Measurements from ENCODE around the gene ADAM19.

Gene ADAM19

DNA sequence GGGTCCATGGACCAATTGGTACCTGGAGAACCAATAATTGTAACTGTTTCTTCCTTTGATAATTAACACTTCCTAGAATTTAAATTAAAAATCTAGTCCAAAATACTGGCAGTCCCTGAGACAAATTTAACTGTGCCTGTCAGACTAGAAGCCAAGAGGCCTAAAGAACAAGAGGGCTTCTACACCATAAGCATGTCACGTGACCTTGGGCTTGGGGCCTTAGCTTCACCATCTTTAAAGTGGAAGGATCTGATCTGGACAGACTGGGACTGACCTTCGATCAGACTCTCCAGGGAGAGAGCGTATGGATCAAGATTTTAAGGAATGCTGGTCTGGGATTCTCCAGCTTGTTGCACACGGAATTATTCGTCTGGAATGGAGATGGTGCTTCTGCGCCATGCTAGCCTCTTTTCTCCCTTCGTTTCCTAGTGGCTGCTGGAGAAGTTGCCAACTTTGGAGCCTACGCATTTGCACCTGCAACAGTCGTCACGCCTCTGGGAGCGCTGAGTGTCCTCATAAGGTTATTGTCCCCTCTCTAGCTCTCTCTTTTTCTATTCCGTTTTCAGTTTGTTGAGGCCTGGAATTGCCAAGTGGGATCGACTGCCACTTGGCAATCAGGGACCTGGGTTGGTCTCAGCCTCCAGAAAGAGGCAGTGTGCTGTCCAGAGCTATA lies 107.1 kb downstream of the ADAM19 start:
- H3K4me1 ChIP-seq (ENCODE audit: control insufficient read depth in 1 of 2, insufficient read depth in 2 of 2, low read length in 2 of 2), result peaks cover 6 to 9% of the 10 kb centered on the region in 2 donors
- H3K9me3 ChIP-seq (ENCODE audit: control insufficient read depth in 1 of 2, low read length in 2 of 2), result no peaks in the 10 kb centered on the region
- peaks cover 0 to 11% of the 10 kb centered on the region in 2 donors for H3K36me3 ChIP-seq (ENCODE audit: control insufficient read depth in 1 of 2, insufficient read depth in 2 of 2, low read length in 2 of 2)
- H3K4me3 ChIP-seq (ENCODE audit: low read depth in 1 of 2, low read length in 2 of 2), result no peak overlapping the region
- no peak overlapping the region for H3K27ac ChIP-seq (ENCODE audit: low read length)
- no peaks in the 10 kb centered on the region for H3K27me3 ChIP-seq (ENCODE audit: low read depth, low read length)

DNA sequence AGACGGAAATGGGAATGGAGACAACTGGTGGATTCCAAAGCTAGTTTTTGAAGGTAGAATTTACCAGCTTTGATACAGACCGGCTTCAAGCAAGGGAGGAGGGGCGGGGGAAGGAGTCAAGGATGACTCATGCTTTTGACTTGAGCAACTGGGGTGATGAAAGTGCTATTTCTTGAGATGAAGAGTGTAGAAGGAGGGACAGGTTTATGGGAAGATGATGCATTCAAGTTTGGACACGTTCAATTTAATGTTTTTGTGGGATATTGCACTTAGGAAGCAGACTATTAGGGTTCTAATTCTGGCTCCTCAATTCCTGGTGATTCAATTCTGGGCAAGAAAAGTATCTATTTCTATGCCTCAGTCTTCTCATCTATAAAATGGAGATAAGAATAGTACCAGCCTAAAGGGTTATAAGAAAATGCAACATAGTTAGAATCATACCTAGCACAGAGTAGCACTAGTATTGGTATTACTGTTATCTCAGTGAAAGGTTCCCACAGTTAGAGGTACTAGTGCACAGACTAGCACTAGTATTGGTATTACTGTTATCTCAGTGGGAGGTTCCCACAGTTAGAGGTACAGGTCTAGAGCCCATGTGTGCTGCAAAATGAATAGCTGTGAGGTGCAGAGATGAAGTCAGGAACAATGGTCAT lies 110.9 kb downstream of the ADAM19 start:
- H3K4me3 ChIP-seq (ENCODE audit: low read depth in 1 of 2, low read length in 2 of 2), result no peak overlapping the region
- no peaks in the 10 kb centered on the region for H3K36me3 ChIP-seq (ENCODE audit: control insufficient read depth in 1 of 2, insufficient read depth in 2 of 2, low read length in 2 of 2)
- peaks cover 6% of the 10 kb centered on the region for H3K27me3 ChIP-seq (ENCODE audit: low read depth, low read length)
- H3K27ac ChIP-seq (ENCODE audit: low read length), result peak overlapping the region; percentile 69
- peaks cover 6 to 13% of the 10 kb centered on the region in 2 donors for H3K4me1 ChIP-seq (ENCODE audit: control insufficient read depth in 1 of 2, insufficient read depth in 2 of 2, low read length in 2 of 2)
- no peaks in the 10 kb centered on the region for H3K9me3 ChIP-seq (ENCODE audit: control insufficient read depth in 1 of 2, low read length in 2 of 2)

DNA sequence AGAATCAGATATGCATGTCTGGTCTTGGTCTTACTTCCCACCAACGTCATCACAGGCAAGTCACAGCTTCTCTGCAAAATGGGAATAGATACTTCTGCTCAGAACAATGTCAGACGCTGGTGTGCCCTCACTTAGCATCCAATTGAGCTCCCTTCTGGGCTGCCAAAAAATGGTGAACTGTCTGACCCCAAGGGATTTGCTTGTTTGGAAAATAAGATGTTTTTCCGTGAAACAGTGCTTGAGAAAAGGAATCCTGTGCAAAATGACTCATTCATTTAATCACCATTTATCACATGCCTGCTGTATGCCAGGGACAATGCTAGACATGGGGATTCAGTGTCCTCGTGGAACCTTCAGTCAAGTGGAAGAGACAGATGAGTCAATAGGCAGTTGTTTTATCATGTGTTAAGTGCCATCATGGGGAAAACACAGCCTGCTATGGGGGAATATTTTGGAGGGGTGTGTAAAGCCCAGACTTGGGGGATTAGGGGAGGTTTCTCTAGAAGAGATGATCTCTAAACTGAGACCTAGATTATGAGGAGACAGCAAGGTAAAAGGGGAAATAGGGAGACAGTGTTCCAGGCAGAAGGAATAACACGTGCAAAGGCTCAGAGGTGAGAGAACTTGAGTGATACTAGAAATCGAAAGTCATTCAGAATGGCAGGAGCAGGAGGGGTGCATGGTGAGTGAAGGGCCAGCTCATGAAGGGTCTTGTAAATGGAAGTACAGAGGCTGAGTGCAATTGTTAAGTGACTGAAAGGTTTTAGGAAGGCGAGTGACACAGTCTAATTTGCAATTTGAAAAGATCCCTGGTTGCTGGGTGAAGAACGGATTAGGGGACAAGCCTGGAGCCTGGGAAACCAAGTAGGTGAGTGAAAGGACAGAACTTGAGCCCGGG lies 111.7 kb downstream of the ADAM19 start:
- no peak overlapping the region for H3K4me3 ChIP-seq (ENCODE audit: low read depth in 1 of 2, low read length in 2 of 2)
- no peaks in the 10 kb centered on the region for H3K36me3 ChIP-seq (ENCODE audit: control insufficient read depth in 1 of 2, insufficient read depth in 2 of 2, low read length in 2 of 2)
- H3K27me3 ChIP-seq (ENCODE audit: low read depth, low read length), result peaks cover 6% of the 10 kb centered on the region
- no peaks in the 10 kb centered on the region for H3K9me3 ChIP-seq (ENCODE audit: control insufficient read depth in 1 of 2, low read length in 2 of 2)
- H3K27ac ChIP-seq (ENCODE audit: low read length), result peak overlapping the region; percentile 69
- peaks cover 6 to 16% of the 10 kb centered on the region in 2 donors for H3K4me1 ChIP-seq (ENCODE audit: control insufficient read depth in 1 of 2, insufficient read depth in 2 of 2, low read length in 2 of 2)

DNA sequence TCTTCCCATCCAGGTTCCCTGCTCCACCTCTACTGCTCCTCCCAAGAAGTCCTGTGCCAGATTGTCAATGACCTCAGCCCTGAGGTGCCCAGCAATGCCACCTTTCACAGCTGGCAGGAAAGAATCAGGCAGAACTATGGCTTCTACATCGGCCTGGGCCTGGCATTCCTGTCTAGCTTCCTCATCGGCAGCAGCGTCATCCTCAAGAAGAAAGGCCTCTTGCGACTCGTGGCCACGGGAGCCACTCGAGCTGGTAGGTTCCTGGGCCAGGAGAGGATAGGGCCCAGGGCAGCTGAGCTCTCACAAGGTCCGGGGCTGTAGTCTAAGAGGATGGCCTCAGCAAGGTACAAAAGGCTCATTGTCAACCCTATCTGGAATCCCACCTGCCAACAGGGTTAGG lies 112.5 kb downstream of the ADAM19 start:
- Histone ChIP-seq H3K27ac (ENCODE audit: low read length) (peak overlapping the region; percentile 69), H3K4me3 (ENCODE audit: low read depth in 1 of 2, low read length in 2 of 2) (no peak overlapping the region), H3K36me3 (ENCODE audit: control insufficient read depth in 1 of 2, insufficient read depth in 2 of 2, low read length in 2 of 2) (no peaks in the 10 kb centered on the region), H3K4me1 (ENCODE audit: control insufficient read depth in 1 of 2, insufficient read depth in 2 of 2, low read length in 2 of 2) (peaks cover 6 to 18% of the 10 kb centered on the region in 2 donors), H3K27me3 (ENCODE audit: low read depth, low read length) (peaks cover 6% of the 10 kb centered on the region), H3K9me3 (ENCODE audit: control insufficient read depth in 1 of 2, low read length in 2 of 2) (no peaks in the 10 kb centered on the region)

DNA sequence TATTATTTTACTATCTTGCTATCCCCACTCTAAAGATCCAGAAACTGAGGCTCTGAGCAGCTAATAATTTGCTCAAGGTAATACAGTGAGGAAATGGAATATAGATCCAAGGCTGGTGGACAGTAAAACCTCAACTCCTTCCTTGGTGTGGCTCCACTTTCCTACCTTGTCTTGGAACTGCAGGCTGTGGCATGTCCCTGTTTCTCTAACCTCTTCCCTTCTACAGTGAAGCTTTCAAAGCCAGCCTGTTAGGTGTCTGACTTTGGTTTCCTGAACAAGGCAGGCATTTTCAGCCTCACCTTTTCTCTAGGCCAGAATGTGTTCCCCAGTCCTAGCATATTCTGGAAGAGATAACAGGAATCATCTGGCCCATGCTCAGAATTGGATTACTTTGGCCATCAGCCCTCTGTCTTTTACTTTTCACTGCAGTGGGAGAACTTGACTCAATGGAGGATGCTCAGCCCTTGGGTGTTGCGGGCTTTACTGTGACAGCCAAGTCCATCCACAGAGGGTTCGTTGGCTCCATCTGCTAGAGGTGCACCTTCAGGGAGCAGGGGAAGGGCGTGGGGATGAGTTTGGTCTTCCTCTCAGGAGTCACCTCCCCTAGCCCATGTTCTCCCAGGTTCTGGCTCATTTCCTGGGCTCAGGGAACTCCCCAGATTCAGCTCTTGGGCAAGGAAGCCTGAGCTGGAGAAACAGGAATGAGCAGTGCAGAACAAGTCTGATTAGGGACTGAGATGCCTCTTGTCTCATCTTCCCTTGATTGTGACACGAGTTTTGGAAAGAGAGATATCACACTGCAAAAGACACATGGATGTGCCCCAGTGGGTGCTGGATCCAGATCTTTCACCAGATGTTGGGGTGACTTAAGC lies 114.4 kb downstream of the ADAM19 start:
- peak overlapping the region; percentile 46 for H3K27ac ChIP-seq (ENCODE audit: low read length)
- H3K4me1 ChIP-seq (ENCODE audit: control insufficient read depth in 1 of 2, insufficient read depth in 2 of 2, low read length in 2 of 2), result peaks cover 6 to 18% of the 10 kb centered on the region in 2 donors
- no peaks in the 10 kb centered on the region for H3K36me3 ChIP-seq (ENCODE audit: control insufficient read depth in 1 of 2, insufficient read depth in 2 of 2, low read length in 2 of 2)
- peak overlapping the region; percentile 41 to 67 for H3K4me3 ChIP-seq (ENCODE audit: low read depth in 1 of 2, low read length in 2 of 2)
- H3K27me3 ChIP-seq (ENCODE audit: low read depth, low read length), result peaks cover 6% of the 10 kb centered on the region
- H3K9me3 ChIP-seq (ENCODE audit: control insufficient read depth in 1 of 2, low read length in 2 of 2), result no peaks in the 10 kb centered on the region

DNA sequence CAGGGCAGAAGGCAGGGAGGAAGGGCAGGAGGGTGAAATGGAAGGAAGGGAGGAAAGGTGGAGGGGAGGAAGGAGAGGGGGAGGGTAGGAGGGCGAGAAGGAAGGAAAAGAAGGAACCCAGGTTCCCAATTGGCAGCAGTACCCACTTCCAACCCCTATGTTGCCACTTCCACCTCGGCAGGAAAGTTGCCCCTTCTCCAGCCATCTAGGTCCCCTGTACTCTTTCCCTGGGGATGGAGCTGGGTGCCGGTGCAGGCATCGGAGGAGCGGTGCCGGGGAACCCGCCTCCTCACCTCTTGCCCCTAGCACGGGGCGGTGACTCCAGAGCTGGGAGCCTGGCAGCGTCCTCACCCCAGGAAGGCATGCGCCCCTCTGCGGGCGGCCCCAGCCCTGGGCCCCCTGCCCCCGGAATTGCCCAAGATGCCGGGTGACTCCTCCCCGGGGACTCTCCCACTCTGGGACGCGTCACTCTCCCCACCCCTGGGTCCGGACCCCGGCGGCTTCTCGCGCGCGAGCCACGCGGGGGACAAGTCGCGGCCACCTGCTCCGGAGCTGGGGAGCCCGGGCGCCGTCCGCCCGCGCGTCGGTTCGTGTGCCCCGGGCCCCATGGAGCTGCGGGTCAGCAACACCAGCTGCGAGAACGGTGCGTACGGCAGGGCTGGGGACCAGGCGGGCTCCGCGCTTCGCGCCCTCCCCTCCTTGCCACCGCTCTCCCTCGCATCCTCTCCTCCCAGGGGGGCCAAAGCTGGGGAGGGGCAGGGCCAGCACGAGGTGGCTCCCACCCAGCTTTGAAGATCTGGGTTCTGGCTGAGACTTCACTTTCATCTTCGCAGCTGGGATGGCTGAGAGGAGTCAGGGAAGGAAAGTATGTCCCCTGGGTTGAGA lies 115.6 kb downstream of the ADAM19 start, which contains the start of gene NIPAL4:
Gene NIPAL4 (plus strand): TSS at position 499 of the 885 bp plus-strand sequence. CDS start 108 bp downstream, at position 607.
- peak within 1 kb of the TSS; percentile 41 to 67 for H3K4me3 ChIP-seq (ENCODE audit: low read depth in 1 of 2, low read length in 2 of 2)
- no peaks in the 10 kb centered on the region for H3K9me3 ChIP-seq (ENCODE audit: control insufficient read depth in 1 of 2, low read length in 2 of 2)
- no peaks in the 10 kb centered on the region for H3K36me3 ChIP-seq (ENCODE audit: control insufficient read depth in 1 of 2, insufficient read depth in 2 of 2, low read length in 2 of 2)
- peaks cover 6 to 18% of the 10 kb centered on the region in 2 donors for H3K4me1 ChIP-seq (ENCODE audit: control insufficient read depth in 1 of 2, insufficient read depth in 2 of 2, low read length in 2 of 2)
- peak within 1 kb of the TSS; percentile 46 for H3K27ac ChIP-seq (ENCODE audit: low read length)
- H3K27me3 ChIP-seq (ENCODE audit: low read depth, low read length), result peaks cover 6% of the 10 kb centered on the region

DNA sequence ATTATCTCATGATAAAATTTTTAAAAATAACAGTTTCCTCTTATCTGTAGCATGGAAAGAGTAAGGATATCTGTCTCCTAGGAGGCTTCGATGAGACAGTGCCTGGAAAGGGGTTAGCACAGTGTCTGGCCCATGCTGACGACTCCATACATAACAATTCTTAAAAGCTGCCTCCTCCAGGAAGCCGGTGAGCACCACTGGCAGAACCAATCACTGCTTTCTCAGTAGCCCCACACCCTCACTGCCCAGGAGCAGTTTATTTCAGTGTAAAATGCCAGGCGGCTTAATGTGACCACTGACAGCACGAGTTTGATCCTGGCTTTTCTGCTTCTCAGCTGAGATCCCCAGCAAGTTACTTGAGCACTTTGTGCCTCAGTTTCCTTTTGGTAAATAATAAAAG lies 116.7 kb downstream of the ADAM19 start:
- peaks cover 0 to 15% of the 10 kb centered on the region in 2 donors for H3K4me1 ChIP-seq (ENCODE audit: control insufficient read depth in 1 of 2, insufficient read depth in 2 of 2, low read length in 2 of 2)
- peaks cover 6% of the 10 kb centered on the region for H3K27me3 ChIP-seq (ENCODE audit: low read depth, low read length)
- no peaks in the 10 kb centered on the region for H3K9me3 ChIP-seq (ENCODE audit: control insufficient read depth in 1 of 2, low read length in 2 of 2)
- no peaks in the 10 kb centered on the region for H3K36me3 ChIP-seq (ENCODE audit: control insufficient read depth in 1 of 2, insufficient read depth in 2 of 2, low read length in 2 of 2)
- H3K4me3 ChIP-seq (ENCODE audit: low read depth in 1 of 2, low read length in 2 of 2), result no peak overlapping the region
- no peak overlapping the region for H3K27ac ChIP-seq (ENCODE audit: low read length)

DNA sequence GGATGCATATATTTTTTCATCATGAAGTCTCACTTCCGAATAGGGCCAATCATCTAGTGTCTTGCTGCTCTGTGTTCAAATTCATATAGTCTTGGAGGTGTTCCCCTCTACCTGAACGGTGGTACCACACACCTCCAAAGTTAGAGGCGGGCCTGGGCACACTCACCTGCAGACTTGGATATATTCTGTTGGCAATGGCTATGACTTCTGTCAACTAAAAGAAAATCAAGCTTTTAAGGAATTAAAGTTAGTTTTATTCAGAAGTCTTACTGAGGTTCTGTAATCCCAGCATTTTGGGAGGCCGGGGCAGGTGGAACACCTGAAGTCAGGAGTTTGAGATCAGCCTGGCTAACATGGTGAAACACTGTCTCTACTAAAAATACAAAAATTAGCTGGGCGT lies 118.2 kb downstream of the ADAM19 start:
- no peaks in the 10 kb centered on the region for H3K36me3 ChIP-seq (ENCODE audit: control insufficient read depth in 1 of 2, insufficient read depth in 2 of 2, low read length in 2 of 2)
- H3K4me3 ChIP-seq (ENCODE audit: low read depth in 1 of 2, low read length in 2 of 2), result no peak overlapping the region
- peaks cover 0 to 14% of the 10 kb centered on the region in 2 donors for H3K4me1 ChIP-seq (ENCODE audit: control insufficient read depth in 1 of 2, insufficient read depth in 2 of 2, low read length in 2 of 2)
- no peak overlapping the region for H3K27ac ChIP-seq (ENCODE audit: low read length)
- H3K9me3 ChIP-seq (ENCODE audit: control insufficient read depth in 1 of 2, low read length in 2 of 2), result no peaks in the 10 kb centered on the region
- peaks cover 6% of the 10 kb centered on the region for H3K27me3 ChIP-seq (ENCODE audit: low read depth, low read length)

DNA sequence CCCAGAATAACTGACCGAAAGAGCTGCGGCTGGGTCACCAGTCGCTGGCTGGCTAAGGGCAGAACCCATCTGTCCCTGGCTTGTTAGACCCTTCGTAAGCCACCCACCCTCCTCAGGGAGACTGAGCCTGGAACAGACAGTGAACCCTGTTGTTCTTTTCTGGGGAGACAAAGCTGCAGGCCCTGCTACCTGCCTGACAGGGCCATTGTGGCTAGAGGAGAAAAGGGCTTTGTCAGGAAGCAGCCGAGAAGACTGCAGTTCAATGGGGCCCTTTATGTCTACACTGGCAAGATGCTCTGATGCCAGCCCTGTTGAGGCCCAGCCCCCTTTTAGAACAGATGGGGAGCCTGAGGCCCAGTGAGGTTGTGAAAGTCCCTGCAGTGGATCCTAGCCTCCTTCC lies 119.3 kb downstream of the ADAM19 start:
- Histone ChIP-seq H3K27ac (ENCODE audit: low read length) (no peak overlapping the region), H3K9me3 (ENCODE audit: control insufficient read depth in 1 of 2, low read length in 2 of 2) (no peaks in the 10 kb centered on the region), H3K4me3 (ENCODE audit: low read depth in 1 of 2, low read length in 2 of 2) (no peak overlapping the region), H3K27me3 (ENCODE audit: low read depth, low read length) (peaks cover under 1% of the 10 kb centered on the region), H3K36me3 (ENCODE audit: control insufficient read depth in 1 of 2, insufficient read depth in 2 of 2, low read length in 2 of 2) (no peaks in the 10 kb centered on the region), H3K4me1 (ENCODE audit: control insufficient read depth in 1 of 2, insufficient read depth in 2 of 2, low read length in 2 of 2) (peaks cover 0 to 14% of the 10 kb centered on the region in 2 donors)

DNA sequence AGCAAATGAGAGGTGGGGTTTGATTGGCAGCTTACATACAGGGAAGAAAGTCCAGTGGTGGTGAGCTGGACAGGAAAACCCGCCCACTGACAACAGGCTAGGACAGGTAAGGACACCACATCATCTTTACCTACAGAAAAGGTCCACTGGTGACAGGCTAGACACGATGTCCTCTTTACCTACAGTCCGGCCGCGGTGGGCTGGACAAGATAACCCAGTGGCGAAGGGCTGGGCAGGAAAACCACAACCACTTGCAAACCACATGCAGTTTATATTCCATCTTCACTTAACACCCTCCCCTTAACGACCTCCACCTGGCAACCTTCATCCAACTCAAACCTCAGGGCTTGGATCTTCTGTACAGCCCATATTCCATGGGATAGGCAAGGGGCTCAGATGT lies 120.5 kb downstream of the ADAM19 start:
- no peak overlapping the region for H3K4me3 ChIP-seq (ENCODE audit: low read depth in 1 of 2, low read length in 2 of 2)
- H3K27me3 ChIP-seq (ENCODE audit: low read depth, low read length), result no peaks in the 10 kb centered on the region
- H3K4me1 ChIP-seq (ENCODE audit: control insufficient read depth in 1 of 2, insufficient read depth in 2 of 2, low read length in 2 of 2), result peaks cover 0 to 8% of the 10 kb centered on the region in 2 donors
- no peak overlapping the region for H3K27ac ChIP-seq (ENCODE audit: low read length)
- no peaks in the 10 kb centered on the region for H3K9me3 ChIP-seq (ENCODE audit: control insufficient read depth in 1 of 2, low read length in 2 of 2)
- no peaks in the 10 kb centered on the region for H3K36me3 ChIP-seq (ENCODE audit: control insufficient read depth in 1 of 2, insufficient read depth in 2 of 2, low read length in 2 of 2)
